HepG2 (cell line): ENCODE results near the gene MIEF2. TPM values are rescaled to one million over a fixed set of nuclear protein-coding genes. Genes with fewer than 3 reads are reported as not detected.

Experiments
- IRF2 ChIP-seq: IDR thresholded peaks from 2 replicates; pipeline ENCODE4 v1.6.1; 2018; ENCODE audit warnings: missing genetic modification reagents, missing compliant biosample characterization
- MAFG ChIP-seq: sonication (generic); formaldehyde crosslinking; IDR thresholded peaks from 2 replicates; pipeline ENCODE4 v1.5.1; 2020; ENCODE audit warnings: mild to moderate bottlenecking, missing genetic modification reagents
- POLR2A ChIP-seq, 2 experiments: IDR thresholded peaks; 2 replicates each; pipeline ENCODE4 v1.6.1; 2011; ENCODE audit warnings: low read depth in 2 of 2, low read length in 2 of 2, mild to moderate bottlenecking in 1 of 2, moderate library complexity in 1 of 2; ENCODE audit not compliant: insufficient read depth in 1 of 2
- RBFOX2 ChIP-seq: fragments of 200-400 bp; formaldehyde crosslinking; IDR thresholded peaks from 2 replicates; pipeline ENCODE4 v1.6.1; 2017; ENCODE audit warnings: low read depth, mild to moderate bottlenecking, low read length
- SMC3 ChIP-seq: IDR thresholded peaks from 2 replicates; pipeline ENCODE4 v1.6.1; 2011; ENCODE audit warnings: low read length, improper control_type of control experiment
- SP140L ChIP-seq: sonication (generic); formaldehyde crosslinking; IDR thresholded peaks from 2 replicates; pipeline ENCODE4 v1.4.0; 2020; ENCODE audit warnings: missing genetic modification reagents, borderline replicate concordance
- ZHX2 ChIP-seq, 2 experiments: sonication (generic) in 1 of 2; formaldehyde crosslinking in 1 of 2; IDR thresholded peaks; 2 replicates each; pipeline versions ENCODE4 v1.6.1 to v1.9.0; 2014 to 2022; ENCODE audit warnings: antibody characterized with exemption in 1 of 2, borderline replicate concordance in 1 of 2, inconsistent platforms in 1 of 2, low read depth in 1 of 2, missing genetic modification reagents in 1 of 2
- ZKSCAN1 ChIP-seq: fragments of 150-350 bp; IDR thresholded peaks from 2 replicates; pipeline ENCODE4 v1.6.1; 2014; ENCODE audit warnings: low read length
- ZNF142 ChIP-seq: sonication (generic); formaldehyde crosslinking; IDR thresholded peaks from 2 replicates; pipeline ENCODE4 v1.4.0; 2020; ENCODE audit warnings: missing genetic modification reagents
- ZNF18 ChIP-seq: sonication (generic); formaldehyde crosslinking; IDR thresholded peaks from 2 replicates; pipeline ENCODE4 v1.8.0; 2022; ENCODE audit warnings: mild to moderate bottlenecking, missing genetic modification reagents; ENCODE audit not compliant: insufficient replicate concordance
- ZNF33B ChIP-seq: sonication (generic); formaldehyde crosslinking; IDR thresholded peaks from 2 replicates; pipeline ENCODE4 v1.5.1; 2020; ENCODE audit warnings: mild to moderate bottlenecking, missing genetic modification reagents
- ZNF468 ChIP-seq: sonication (generic); formaldehyde crosslinking; IDR thresholded peaks from 2 replicates; pipeline ENCODE4 v1.8.0; 2022; ENCODE audit warnings: mild to moderate bottlenecking, moderate library complexity, missing genetic modification reagents
- ZNF572 ChIP-seq: sonication (generic); formaldehyde crosslinking; IDR thresholded peaks from 2 replicates; pipeline ENCODE4 v1.5.1; 2020; ENCODE audit warnings: mild to moderate bottlenecking, missing genetic modification reagents
- ZNF761 ChIP-seq: sonication (generic); formaldehyde crosslinking; conservative IDR thresholded peaks from 2 replicates; pipeline ENCODE4 v1.4.0; 2020; ENCODE audit warnings: mild to moderate bottlenecking, missing genetic modification reagents
- ZSCAN12 ChIP-seq: sonication (generic); formaldehyde crosslinking; IDR thresholded peaks from 2 replicates; pipeline ENCODE4 v1.9.0; 2021; ENCODE audit warnings: mild to moderate bottlenecking, missing genetic modification reagents
- polyA plus RNA-seq, 8 experiments: library from polyadenylated mRNA; depleted of rRNA in 3 of 8; stranded (reverse) in 7 of 8; unstranded in 1 of 8; fragments of >200 nt; fragmentation: Illumina TruSeq in 4 of 8; extraction: Trizol in 4 of 8; gene quantifications; 2 replicates each; pipeline versions ENCODE4 v1.2.1 to v1.2.3, GENCODE V29; 2011 to 2016; ENCODE audit warnings: low read depth in 4 of 8, missing spikeins in 1 of 8, mixed read lengths in 1 of 8; ENCODE audit not compliant: insufficient read depth in 1 of 8
- total RNA-seq, 5 experiments: library from RNA; depleted of rRNA; stranded (reverse); fragments of >200 nt; fragmentation: Illumina TruSeq; extraction: Trizol; gene quantifications; 2 replicates each; pipeline ENCODE4 v1.2.3, GENCODE V29; 2016; ENCODE audit warnings: low read depth in 1 of 5

Gene MIEF2
- total and polyA plus RNA-seq, 2 of the 13 experiments (the other 11 are each of a cell fraction or from before 2014, with no cell fraction given): 6.0 to 8.0 TPM

GRCh38 chr17:18258356-18259038 lies 2.0 kb upstream of the MIEF2 start, which contains the start of gene FLII (continued):
- no peak; the same call in 1 of the 2 replicates for TF ChIP-seq ZHX2 (IDR thresholded peaks at IDR 0.05; ENCODE audit: low read depth)
- 0 out of 2 replicates have a peak, but pooled peaks have one; percentile 57 for TF ChIP-seq ZHX2 (CRISPR knock-in tag; IDR thresholded peaks at IDR 0.05; ENCODE audit: borderline replicate concordance)
- TF ChIP-seq SMC3: no peak
- TF ChIP-seq MAFG: no peak
- TF ChIP-seq SP140L (CRISPR knock-in tag): no peak
- 0 out of 2 replicates have a peak, but pooled peaks have one; percentile 69 for TF ChIP-seq ZNF468 (CRISPR knock-in tag)
- no peak for TF ChIP-seq ZKSCAN1
- TF ChIP-seq ZNF33B (CRISPR knock-in tag): 0 out of 2 replicates have a peak, but pooled peaks have one; percentile 30
- TF ChIP-seq RBFOX2: peak; percentile 86
- TF ChIP-seq ZNF572 (CRISPR knock-in tag): no peak
- no peak for TF ChIP-seq ZSCAN12
- TF ChIP-seq ZNF142: no peak
- TF ChIP-seq POLR2A (IDR thresholded peaks at IDR 0.05; ENCODE audit: insufficient read depth in 1 of 2, low read depth in 2 of 2, low read length in 2 of 2): peak in 1 of 2 experiments; percentile 81; a peak in 2 of 4 replicates
- TF ChIP-seq IRF2 (CRISPR knock-in tag): no peak
- no peak for TF ChIP-seq ZNF761 (CRISPR knock-in tag)
- TF ChIP-seq ZNF18 (CRISPR knock-in tag): no peak
